ENCODE data around the gene KRT32.

Gene KRT32

GRCh38 chr17:41419716-41420115, 47.5 kb downstream of the KRT32 start:
- no peak overlapping the region for H3K4me3 ChIP-seq (ENCODE audit: low read depth, low read length)
- in situ Hi-C loops (cut with HindIII; ENCODE audit: low sequenced_read_pairs) = no loop called here
- TF ChIP-seq CTCF (IDR thresholded peaks at IDR 0.05; ENCODE audit: low read depth, low read length, missing control alignments) = no peak
- no peak for DNase-seq (ENCODE audit: low read depth)

- no peak for DNase-seq (ENCODE audit: low read depth)
- H3K4me3 ChIP-seq (ENCODE audit: low read depth, low read length) = no peak overlapping the region
- no peak for TF ChIP-seq CTCF (IDR thresholded peaks at IDR 0.05; ENCODE audit: low read depth, low read length, missing control alignments)
- in situ Hi-C loops (cut with HindIII; ENCODE audit: low sequenced_read_pairs) = no loop called here
Observed at GRCh38 chr17:41418116-41418860, 48.9 kb downstream of the KRT32 start.

GRCh38 chr17:41417576-41418015, 49.6 kb downstream of the KRT32 start:
- in situ Hi-C loops (cut with HindIII; ENCODE audit: low sequenced_read_pairs) = no loop called here
- no peak overlapping the region for H3K4me3 ChIP-seq (ENCODE audit: low read depth, low read length)
- peak; percentile 25 for TF ChIP-seq CTCF (IDR thresholded peaks at IDR 0.05; ENCODE audit: low read depth, low read length, missing control alignments)
- DNase-seq (ENCODE audit: low read depth) = no peak

- no peak for DNase-seq (ENCODE audit: low read depth)
- H3K4me3 ChIP-seq (ENCODE audit: low read depth, low read length) = no peak overlapping the region
- in situ Hi-C loops (cut with HindIII; ENCODE audit: low sequenced_read_pairs) = no loop called here
- TF ChIP-seq CTCF (IDR thresholded peaks at IDR 0.05; ENCODE audit: low read depth, low read length, missing control alignments) = no peak
Observed at GRCh38 chr17:41417127-41417526, 50.1 kb downstream of the KRT32 start.

- no peak overlapping the region for H3K4me3 ChIP-seq (ENCODE audit: low read depth, low read length)
- in situ Hi-C loops (cut with HindIII; ENCODE audit: low sequenced_read_pairs) = no loop called here
- TF ChIP-seq CTCF (IDR thresholded peaks at IDR 0.05; ENCODE audit: low read depth, low read length, missing control alignments) = no peak
- no peak for DNase-seq (ENCODE audit: low read depth)
Observed at GRCh38 chr17:41416479-41416878, 50.7 kb downstream of the KRT32 start.

GRCh38 chr17:41415833-41416335, 51.3 kb downstream of the KRT32 start:
- DNase-seq (ENCODE audit: low read depth) = no peak
- in situ Hi-C loops (cut with HindIII; ENCODE audit: low sequenced_read_pairs) = no loop called here
- TF ChIP-seq CTCF (IDR thresholded peaks at IDR 0.05; ENCODE audit: low read depth, low read length, missing control alignments) = no peak

More at GRCh38 chr17:41415833-41416335, 51.3 kb downstream of the KRT32 start:
- H3K4me3 ChIP-seq (ENCODE audit: low read depth, low read length) = no peak overlapping the region

All from astrocyte of the cerebellum (primary cell).